Stimulated activated CD4-positive, alpha-beta T cell treated with anti-CD3 and anti-CD28 coated beads, Interleukin-4, amount 100 ng/mL, for 1 hour (primary cell): ENCODE measurements around the gene E2F2.
"Not testable (repeated sequence)": the region's sequence is repeated elsewhere in the genome, so short reads cannot be mapped to it uniquely, and the experiment has no call there.

Source experiments
- DNase-seq: peaks from one replicate; pipeline ENCODE4 v3.0.0-alpha.2; 2020

The E2F2 gene

GRCh38 chr1:23545851-23546250 is 14.8 kb upstream of the E2F2 start:
- DNase-seq = no peak

DNA sequence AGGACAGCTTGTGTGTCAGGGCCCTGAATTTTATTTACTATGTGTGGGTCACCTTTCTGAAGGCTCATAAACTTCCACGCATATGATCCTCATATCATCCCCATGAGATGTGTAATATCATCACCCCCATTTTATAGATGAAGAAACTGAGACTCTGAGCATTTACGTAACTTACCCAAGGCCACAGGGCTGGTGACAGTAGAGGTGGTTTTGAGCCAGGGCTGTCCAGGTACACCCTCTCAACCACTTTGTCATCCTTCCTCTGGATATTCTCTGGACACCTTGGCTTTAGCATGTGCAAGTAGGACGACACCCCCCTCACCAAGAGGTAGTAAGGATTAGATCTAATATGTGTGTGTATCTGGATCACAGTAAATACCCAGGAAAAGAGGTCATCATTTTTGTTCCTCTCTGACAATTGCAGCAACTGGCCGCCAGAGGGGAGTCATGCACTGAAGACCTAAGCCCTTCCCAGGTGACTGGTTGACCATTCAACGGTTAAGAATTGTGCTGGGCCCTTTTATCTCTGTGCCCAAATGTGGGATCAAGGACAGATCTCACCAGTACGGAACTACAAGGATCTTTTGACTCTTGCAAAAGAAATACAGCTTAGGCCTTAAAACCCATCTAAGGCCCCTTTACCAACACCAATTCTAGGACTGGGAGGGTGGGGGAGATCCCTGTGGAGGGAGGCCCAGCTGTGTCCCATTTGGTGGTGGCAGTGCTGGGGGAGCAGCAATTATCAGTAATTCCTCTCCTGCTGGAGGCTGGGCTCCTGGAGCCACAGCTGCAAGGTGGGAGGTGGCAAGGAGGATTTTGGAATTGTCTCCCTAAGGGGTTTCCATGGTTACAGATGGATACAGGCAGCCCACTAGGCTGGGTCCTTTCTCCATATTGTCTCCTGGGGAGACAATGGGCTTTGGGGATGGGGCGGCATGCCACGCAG is 13.7 kb upstream of the E2F2 start:
- peak; percentile 73 for DNase-seq

- no peak for DNase-seq
Measured at GRCh38 chr1:23543707-23544443, 12.8 kb upstream of the E2F2 start.

DNA sequence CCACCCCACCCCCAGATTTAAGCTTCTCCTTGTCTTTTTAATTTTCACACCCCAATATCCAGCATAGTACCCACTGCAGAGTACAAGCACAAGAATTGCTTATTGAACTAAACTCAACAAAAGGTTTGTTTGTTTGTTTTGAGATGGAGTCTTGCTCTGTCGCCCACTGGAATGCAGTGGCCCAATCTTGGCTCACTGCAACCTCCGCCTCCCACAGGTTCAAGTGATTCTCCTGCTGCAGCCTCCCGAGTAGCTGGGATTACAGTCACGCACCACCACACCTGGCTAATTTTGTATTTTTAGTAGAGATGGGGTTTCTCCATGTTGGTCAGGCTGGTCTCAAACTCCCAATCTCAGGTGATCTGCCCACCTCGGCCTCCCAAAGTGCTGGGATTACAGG is 11.9 kb upstream of the E2F2 start:
- DNase-seq = not testable (repeated sequence)

GRCh38 chr1:23539698-23540266 is 8.7 kb upstream of the E2F2 start:
- peak; percentile 85 for DNase-seq

- DNase-seq = no peak
Measured at GRCh38 chr1:23537296-23537973, 6.4 kb upstream of the E2F2 start.

DNA sequence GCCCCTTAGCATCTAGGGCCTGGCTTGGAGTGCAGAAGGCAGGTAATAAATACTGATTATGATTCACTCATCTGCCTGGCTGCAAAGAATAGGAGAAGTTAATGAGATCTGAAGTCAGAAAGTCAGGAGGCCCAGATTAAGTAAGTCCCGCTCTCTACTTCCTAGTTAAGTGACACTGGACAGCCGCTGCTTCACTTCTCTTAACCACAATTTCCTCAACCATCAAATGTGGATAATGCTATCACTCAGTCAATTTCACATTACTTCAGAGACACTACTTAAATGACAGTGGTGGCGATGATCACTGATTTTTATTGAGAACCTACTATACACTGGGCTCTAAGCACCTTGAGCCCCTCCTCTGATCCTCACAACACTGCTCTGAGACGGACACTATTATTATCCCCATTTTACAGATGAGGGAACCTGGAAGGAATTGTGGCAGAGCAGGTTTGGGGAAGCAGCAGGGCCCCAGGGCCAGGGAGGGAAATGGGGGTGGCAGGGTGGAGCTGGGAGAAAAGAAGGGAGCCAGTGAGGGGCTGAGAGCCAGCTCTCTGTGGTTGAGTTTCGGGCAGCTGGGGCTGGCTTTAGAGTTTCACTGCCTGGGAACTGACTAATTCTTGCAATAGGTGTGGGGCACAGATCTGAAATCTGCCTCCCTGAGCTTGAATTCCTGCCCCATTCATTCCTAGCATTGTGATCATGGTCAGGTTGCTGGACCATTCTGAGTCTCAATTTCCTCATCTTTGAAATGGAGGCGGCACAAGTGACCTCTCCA is 2.4 kb upstream of the E2F2 start:
- no peak for DNase-seq

DNA sequence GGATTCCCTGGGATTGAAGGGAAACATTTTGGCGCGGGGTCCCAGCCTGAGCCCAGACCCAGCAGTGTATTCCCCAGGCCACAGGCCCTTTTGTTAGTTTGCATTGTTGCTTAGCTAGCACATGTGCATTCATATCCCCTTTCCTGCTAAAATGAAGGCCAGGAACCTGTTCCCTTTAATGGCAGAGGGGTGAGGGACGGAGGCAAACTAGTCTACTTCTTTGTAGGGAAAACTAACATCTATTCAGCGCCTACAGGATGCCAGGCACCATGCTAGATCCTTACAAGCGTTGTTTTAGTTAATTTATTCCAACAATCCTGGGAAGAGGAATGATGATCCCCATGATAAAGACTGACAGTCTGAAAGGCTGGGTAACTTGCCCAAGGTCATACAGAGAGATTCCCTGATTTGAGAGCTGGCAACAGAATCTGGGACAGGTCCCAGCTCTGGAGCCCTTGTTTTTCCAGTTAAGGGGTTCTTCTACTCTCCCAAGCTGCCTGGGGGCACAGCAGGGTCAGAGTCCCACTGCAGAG is 595 bp upstream of the E2F2 start:
- DNase-seq = no peak

GRCh38 chr1:23530087-23530746 is 816 bp downstream of the E2F2 start:
- DNase-seq = peak; percentile 13

DNA sequence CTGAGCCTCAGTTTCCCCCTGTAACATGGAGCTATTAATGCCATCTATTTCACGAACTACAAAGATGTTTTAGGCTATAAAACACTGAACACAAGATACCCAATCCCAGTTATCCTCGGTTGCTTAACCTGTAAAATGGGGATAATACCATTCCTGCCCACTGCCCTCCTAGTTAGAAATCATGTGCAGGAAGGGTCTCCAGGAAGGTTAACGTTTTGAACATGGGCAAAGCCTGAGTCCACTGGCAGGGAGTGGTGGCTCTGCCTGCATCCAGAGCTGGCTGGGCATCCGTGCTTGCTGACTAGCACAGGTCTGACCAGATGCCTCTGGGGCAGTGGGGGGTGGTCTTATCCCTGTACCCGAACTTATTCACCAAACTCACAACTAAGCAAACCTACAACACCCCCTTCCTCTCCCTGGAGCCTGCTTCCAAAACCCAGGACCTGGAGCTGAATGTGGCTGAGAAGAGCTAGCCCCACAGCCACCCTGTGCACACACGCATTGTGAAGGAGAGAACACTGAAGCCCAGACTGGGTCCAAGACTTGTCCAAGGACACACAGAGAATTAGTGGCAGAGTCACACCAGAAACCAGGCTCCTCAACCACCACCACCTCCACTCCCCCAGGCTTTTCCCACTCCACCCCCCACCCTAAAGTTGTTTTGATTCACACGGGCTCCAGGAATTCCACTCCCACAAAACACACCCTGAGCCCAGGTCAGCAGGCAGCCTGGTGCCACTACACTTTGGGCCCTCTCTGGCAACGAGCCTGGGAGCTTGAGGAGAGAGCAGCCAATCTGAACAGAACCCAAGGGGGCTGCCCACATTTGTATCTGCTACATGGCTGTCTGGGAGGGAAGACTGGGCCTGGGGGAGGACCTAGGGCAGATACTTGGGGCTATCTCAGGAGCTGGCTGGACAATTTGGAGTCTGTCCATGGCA is 1.6 kb downstream of the E2F2 start:
- no peak for DNase-seq

DNA sequence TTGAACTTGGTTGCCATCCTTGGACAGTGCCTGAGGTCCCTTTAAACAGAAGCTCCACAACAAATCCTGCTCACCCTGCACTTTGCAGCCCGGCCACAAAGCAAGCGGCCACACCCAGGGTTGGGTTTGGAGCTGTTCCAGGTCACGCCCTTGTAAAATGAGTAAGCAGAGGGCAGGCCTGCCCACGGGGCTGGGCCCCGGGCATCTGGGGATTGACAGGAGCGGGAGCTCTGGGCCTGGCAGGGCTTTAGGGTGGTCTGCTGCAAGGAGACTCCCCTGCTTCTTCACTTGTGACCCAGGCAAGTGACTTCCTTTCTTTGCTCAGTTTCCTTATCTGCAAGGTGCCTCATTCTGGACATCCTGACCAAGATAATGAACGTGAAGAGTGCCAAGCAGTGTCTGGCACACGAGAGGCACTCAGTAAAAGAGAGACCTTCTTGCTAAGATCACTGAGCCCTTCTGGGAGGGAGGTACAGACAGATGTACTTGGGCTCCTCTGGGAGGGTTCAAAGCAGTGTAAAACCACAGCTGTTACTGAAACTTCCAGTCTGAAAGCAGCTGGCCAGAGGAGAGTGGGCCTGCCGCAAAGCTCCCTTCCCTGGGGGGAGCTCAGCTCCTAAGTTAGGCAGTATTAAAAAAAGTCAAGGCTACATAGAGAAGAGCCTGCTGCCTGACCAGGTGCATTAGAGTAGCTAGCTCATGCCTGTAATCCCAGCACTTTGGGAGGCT is 2.6 kb downstream of the E2F2 start:
- DNase-seq = peak; percentile 66

DNA sequence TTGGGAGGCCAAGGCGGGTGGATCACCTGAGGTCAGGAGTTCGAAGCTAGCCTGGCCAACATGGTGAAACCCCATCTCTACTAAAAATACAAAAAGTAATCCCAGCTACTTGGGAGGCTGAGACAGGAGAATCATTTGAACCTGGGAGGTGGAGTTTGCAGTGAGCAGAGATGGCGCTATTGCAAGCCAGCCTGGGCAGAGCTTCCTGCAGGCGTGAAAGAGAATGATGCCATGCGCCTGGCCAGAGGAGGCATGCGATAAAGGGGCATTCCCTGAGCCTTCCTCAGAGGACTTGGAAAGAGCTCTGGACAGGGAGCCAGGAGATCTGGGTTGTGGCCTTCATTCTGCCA is 3.2 kb downstream of the E2F2 start:
- no peak for DNase-seq

DNA sequence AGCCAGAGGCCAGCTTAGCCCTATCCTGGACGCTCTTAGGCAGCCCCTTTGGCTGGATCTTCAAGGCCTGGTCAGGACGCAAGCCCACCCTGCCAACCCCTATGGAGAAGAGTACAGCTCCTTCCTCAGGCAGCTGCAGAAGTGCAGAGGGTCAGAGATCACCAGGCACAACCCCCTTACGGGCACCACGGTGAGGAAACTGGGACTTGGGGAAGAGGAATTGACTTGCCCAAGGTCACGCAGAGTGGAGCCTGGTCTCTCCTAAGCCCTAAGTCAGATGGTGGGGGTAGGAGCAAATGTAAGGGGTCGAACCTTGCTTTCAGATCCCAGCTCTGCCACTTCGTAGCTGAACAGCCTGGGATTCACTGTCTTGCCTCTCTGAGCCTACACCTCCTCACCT is 3.7 kb downstream of the E2F2 start:
- no peak for DNase-seq

GRCh38 chr1:23526329-23527041 is 4.5 kb downstream of the E2F2 start:
- no peak for DNase-seq

DNA sequence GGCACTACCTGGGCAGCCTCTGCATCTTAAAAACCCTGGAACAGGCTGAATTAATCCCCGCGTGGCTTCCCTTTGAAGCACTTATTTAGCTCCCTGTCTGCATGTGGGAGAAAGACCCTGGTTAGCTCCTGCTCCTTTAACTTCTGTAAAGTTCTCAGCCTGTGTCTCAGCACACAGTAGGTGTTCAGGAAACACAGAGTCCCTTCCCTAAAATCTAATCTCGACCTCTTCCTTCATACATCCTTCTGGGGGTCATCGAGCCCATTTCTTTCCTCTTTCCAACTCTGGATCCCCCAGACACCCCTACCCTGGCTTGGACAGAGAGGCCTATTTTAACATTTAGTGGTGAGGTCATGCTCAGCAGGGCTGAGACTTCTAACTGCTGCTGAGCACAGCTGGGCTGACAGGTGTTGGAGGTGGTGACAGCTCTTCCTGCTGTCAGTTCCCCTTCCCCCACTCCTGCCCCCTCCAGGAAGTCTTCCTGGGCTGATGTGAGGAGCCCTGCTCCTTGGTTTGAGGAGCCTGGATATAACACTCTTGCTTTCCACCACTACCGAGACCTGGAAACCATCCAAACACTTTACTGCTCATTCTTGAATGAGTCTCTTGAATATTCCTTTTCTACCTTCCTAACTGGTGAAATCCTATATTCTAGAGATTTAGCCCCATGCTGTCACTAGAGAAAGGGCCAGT is 5.3 kb downstream of the E2F2 start:
- DNase-seq = no peak

DNA sequence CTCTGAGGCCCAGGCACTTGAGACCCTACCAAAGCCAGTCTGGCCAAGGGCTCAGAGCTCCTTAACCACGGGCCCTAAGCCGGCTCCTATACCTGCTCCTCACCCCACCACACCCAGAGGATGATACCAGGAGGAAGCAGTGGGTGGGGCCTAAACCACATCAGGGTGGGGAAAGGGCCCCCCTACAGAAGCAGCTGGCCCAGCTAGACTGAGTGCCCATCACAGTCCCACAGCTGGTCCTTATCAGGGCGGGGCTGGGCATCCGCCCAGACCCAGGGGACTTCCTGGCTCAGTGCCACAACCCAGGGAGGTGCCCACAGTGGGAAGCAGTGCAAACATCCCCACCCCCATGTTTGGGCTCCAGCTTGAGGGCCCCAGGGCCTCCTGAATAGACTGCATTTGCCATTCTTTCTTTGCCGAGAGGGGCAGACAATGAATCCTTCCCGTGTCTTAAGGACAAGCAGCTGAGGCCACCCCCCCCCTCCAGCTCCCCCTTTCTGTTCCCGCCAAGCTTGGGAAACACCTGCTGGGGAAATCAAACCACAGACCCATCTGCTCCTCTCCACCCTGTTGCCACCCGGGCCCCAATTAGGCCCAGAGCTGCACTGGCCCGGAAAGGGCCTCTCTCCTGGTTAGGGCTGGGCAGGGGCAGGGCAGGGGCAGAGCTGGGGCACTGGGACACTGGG is 6.2 kb downstream of the E2F2 start:
- DNase-seq = peak; percentile 18

- DNase-seq = no peak
Measured at GRCh38 chr1:23524163-23524562, 6.9 kb downstream of the E2F2 start.
